ENCODE data around the gene HSPBP1.

HSPBP1 gene

GRCh38 chr19:55285229-55285890 lies 5.5 kb upstream of the HSPBP1 start:
- H3K4me3 ChIP-seq (ENCODE audit: extremely low read depth, insufficient read depth, low read length, poor library complexity, severe bottlenecking): peak overlapping the region; percentile 50
- peaks cover 14% of the 10 kb centered on the region for H3K4me1 ChIP-seq (ENCODE audit: control insufficient read depth, insufficient read depth, low read length, poor library complexity, severe bottlenecking)
- 71 to 75% methylated on average over 10 to 15 of the region's 18 CpGs for WGBS, 2 experiments (ENCODE audit: insufficient coverage in 2 of 2)
- peaks cover 37% of the 10 kb centered on the region for H3K36me3 ChIP-seq (ENCODE audit: control insufficient read depth, insufficient read depth, low read length)
- peak overlapping the region; percentile 16 for H3K27ac ChIP-seq (ENCODE audit: low read depth, low read length, severe bottlenecking)
- H3K9me3 ChIP-seq (ENCODE audit: control insufficient read depth, low read length): no peaks in the 10 kb centered on the region

GRCh38 chr19:55284405-55285058 lies 4.6 kb upstream of the HSPBP1 start:
- Histone ChIP-seq H3K36me3 (ENCODE audit: control insufficient read depth, insufficient read depth, low read length) (peaks cover 30% of the 10 kb centered on the region), H3K4me1 (ENCODE audit: control insufficient read depth, insufficient read depth, low read length, poor library complexity, severe bottlenecking) (peaks cover 14% of the 10 kb centered on the region), H3K4me3 (ENCODE audit: extremely low read depth, insufficient read depth, low read length, poor library complexity, severe bottlenecking) (peak overlapping the region; percentile 50), H3K27ac (ENCODE audit: low read depth, low read length, severe bottlenecking) (peak overlapping the region; percentile 5), H3K9me3 (ENCODE audit: control insufficient read depth, low read length) (no peaks in the 10 kb centered on the region)
- 21 to 30% methylated on average over 2 to 4 of the region's 16 CpGs for WGBS, 2 experiments (ENCODE audit: insufficient coverage in 2 of 2)

GRCh38 chr19:55283548-55284377 lies 3.9 kb upstream of the HSPBP1 start, which contains the start of gene BRSK1:
TSS of gene BRSK1 (plus strand) at chr19:55283997. CDS start at chr19:55284443, 446 bp downstream.
- Histone ChIP-seq H3K4me3 (ENCODE audit: extremely low read depth, insufficient read depth, low read length, poor library complexity, severe bottlenecking) (peak within 1 kb of the TSS; percentile 50), H3K9me3 (ENCODE audit: control insufficient read depth, low read length) (no peaks in the 10 kb centered on the region), H3K36me3 (ENCODE audit: control insufficient read depth, insufficient read depth, low read length) (peaks cover 22% of the 10 kb centered on the region), H3K4me1 (ENCODE audit: control insufficient read depth, insufficient read depth, low read length, poor library complexity, severe bottlenecking) (peaks cover 14% of the 10 kb centered on the region), H3K27ac (ENCODE audit: low read depth, low read length, severe bottlenecking) (peak within 1 kb of the TSS; percentile 36)
- 21 to 59% methylated on average over 5 to 14 of the region's 44 CpGs for whole genome bisulfite sequencing, 2 experiments (ENCODE audit: insufficient coverage in 2 of 2)

GRCh38 chr19:55279340-55279739 lies 570 bp downstream of the HSPBP1 start:
- peak overlapping the region; percentile 61 for H3K4me3 ChIP-seq (ENCODE audit: extremely low read depth, insufficient read depth, low read length, poor library complexity, severe bottlenecking)
- H3K4me1 ChIP-seq (ENCODE audit: control insufficient read depth, insufficient read depth, low read length, poor library complexity, severe bottlenecking): peaks cover 4% of the 10 kb centered on the region
- H3K9me3 ChIP-seq (ENCODE audit: control insufficient read depth, low read length): no peaks in the 10 kb centered on the region
- WGBS, 2 experiments (ENCODE audit: insufficient coverage in 2 of 2): 1 to 2% methylated on average over 18 to 22 of the region's 23 CpGs
- peaks cover 25% of the 10 kb centered on the region for H3K36me3 ChIP-seq (ENCODE audit: control insufficient read depth, insufficient read depth, low read length)
- peak overlapping the region; percentile 85 for H3K27ac ChIP-seq (ENCODE audit: low read depth, low read length, severe bottlenecking)

- Histone ChIP-seq H3K4me3 (ENCODE audit: extremely low read depth, insufficient read depth, low read length, poor library complexity, severe bottlenecking) (peak overlapping the region; percentile 61), H3K9me3 (ENCODE audit: control insufficient read depth, low read length) (no peaks in the 10 kb centered on the region), H3K27ac (ENCODE audit: low read depth, low read length, severe bottlenecking) (no peak overlapping the region), H3K4me1 (ENCODE audit: control insufficient read depth, insufficient read depth, low read length, poor library complexity, severe bottlenecking) (peaks cover 4% of the 10 kb centered on the region), H3K36me3 (ENCODE audit: control insufficient read depth, insufficient read depth, low read length) (peaks cover 30% of the 10 kb centered on the region)
- WGBS, 2 experiments (ENCODE audit: insufficient coverage in 2 of 2): 90 to 94% methylated on average over 10 of the region's 13 CpGs
Observed at GRCh38 chr19:55278391-55279135, 1.3 kb downstream of the HSPBP1 start.

- WGBS, 2 experiments (ENCODE audit: insufficient coverage in 2 of 2): 85 to 89% methylated on average over 11 to 17 of the region's 17 CpGs
- Histone ChIP-seq H3K4me1 (ENCODE audit: control insufficient read depth, insufficient read depth, low read length, poor library complexity, severe bottlenecking) (peaks cover 4% of the 10 kb centered on the region), H3K27ac (ENCODE audit: low read depth, low read length, severe bottlenecking) (no peak overlapping the region), H3K4me3 (ENCODE audit: extremely low read depth, insufficient read depth, low read length, poor library complexity, severe bottlenecking) (no peak overlapping the region), H3K36me3 (ENCODE audit: control insufficient read depth, insufficient read depth, low read length) (peaks cover 38% of the 10 kb centered on the region), H3K9me3 (ENCODE audit: control insufficient read depth, low read length) (no peaks in the 10 kb centered on the region)
Observed at GRCh38 chr19:55277494-55277893, 2.4 kb downstream of the HSPBP1 start.

- 96 to 98% methylated on average over 13 of the region's 15 CpGs for WGBS, 2 experiments (ENCODE audit: insufficient coverage in 2 of 2)
- no peak overlapping the region for H3K27ac ChIP-seq (ENCODE audit: low read depth, low read length, severe bottlenecking)
- H3K4me1 ChIP-seq (ENCODE audit: control insufficient read depth, insufficient read depth, low read length, poor library complexity, severe bottlenecking): peaks cover 4% of the 10 kb centered on the region
- H3K9me3 ChIP-seq (ENCODE audit: control insufficient read depth, low read length): no peaks in the 10 kb centered on the region
- no peak overlapping the region for H3K4me3 ChIP-seq (ENCODE audit: extremely low read depth, insufficient read depth, low read length, poor library complexity, severe bottlenecking)
- H3K36me3 ChIP-seq (ENCODE audit: control insufficient read depth, insufficient read depth, low read length): peaks cover 44% of the 10 kb centered on the region
Observed at GRCh38 chr19:55276720-55277430, 3.0 kb downstream of the HSPBP1 start.

GRCh38 chr19:55275851-55276719 lies 3.8 kb downstream of the HSPBP1 start:
- H3K27ac ChIP-seq (ENCODE audit: low read depth, low read length, severe bottlenecking): no peak overlapping the region
- H3K4me3 ChIP-seq (ENCODE audit: extremely low read depth, insufficient read depth, low read length, poor library complexity, severe bottlenecking): no peak overlapping the region
- H3K4me1 ChIP-seq (ENCODE audit: control insufficient read depth, insufficient read depth, low read length, poor library complexity, severe bottlenecking): peaks cover 4% of the 10 kb centered on the region
- 94 to 100% methylated on average over 9 to 15 of the region's 17 CpGs for WGBS, 2 experiments (ENCODE audit: insufficient coverage in 2 of 2)
- peaks cover 48% of the 10 kb centered on the region for H3K36me3 ChIP-seq (ENCODE audit: control insufficient read depth, insufficient read depth, low read length)
- no peaks in the 10 kb centered on the region for H3K9me3 ChIP-seq (ENCODE audit: control insufficient read depth, low read length)

GRCh38 chr19:55273978-55274707 lies 5.8 kb downstream of the HSPBP1 start:
- 98% methylated on average over 28 to 30 of the region's 36 CpGs for WGBS, 2 experiments (ENCODE audit: insufficient coverage in 2 of 2)
- Histone ChIP-seq H3K27ac (ENCODE audit: low read depth, low read length, severe bottlenecking) (no peak overlapping the region), H3K4me3 (ENCODE audit: extremely low read depth, insufficient read depth, low read length, poor library complexity, severe bottlenecking) (no peak overlapping the region)

More at GRCh38 chr19:55273978-55274707, 5.8 kb downstream of the HSPBP1 start:
- Histone ChIP-seq H3K36me3 (ENCODE audit: control insufficient read depth, insufficient read depth, low read length) (peaks cover 48% of the 10 kb centered on the region), H3K9me3 (ENCODE audit: control insufficient read depth, low read length) (no peaks in the 10 kb centered on the region), H3K4me1 (ENCODE audit: control insufficient read depth, insufficient read depth, low read length, poor library complexity, severe bottlenecking) (no peaks in the 10 kb centered on the region)

Measured in mesodermal cell (in vitro differentiated cells).